Tibial artery (tissue), 4 donors: Measurements from ENCODE around the gene PAQR3.

Experiments
- DNase-seq, 2 donors: peaks; one replicate each; pipeline ENCODE4 v3.0.0-alpha.2; 2019
- H3K27ac ChIP-seq, 2 donors: fragments of 200-600 bp; sonication (generic) in 1 of 2; 1 replicate in 1 of 2; 2 replicates in 1 of 2; pipeline ENCODE4 v1.5.1; 2018 to 2019; ENCODE audit warnings: mild to moderate bottlenecking in 1 of 2
- H3K27me3 ChIP-seq, 2 donors: fragments of 200-600 bp; sonication (generic) in 1 of 2; one replicate each; pipeline versions ENCODE4 v1.5.1 to v1.6.0; 2016 to 2019
- H3K36me3 ChIP-seq, 3 donors: fragments of 200-600 bp; sonication (generic) in 2 of 3; one replicate each; pipeline ENCODE4 v1.5.1; 2016 to 2019; ENCODE audit warnings: mild to moderate bottlenecking in 2 of 3
- H3K4me1 ChIP-seq, 4 donors: fragments of 200-600 bp; sonication (generic) in 2 of 4; 1 replicate in 3 of 4; 2 replicates in 1 of 4; pipeline ENCODE4 v1.5.1; 2016 to 2019
- H3K4me3 ChIP-seq, 2 donors: fragments of 200-600 bp; sonication (generic) in 1 of 2; 1 replicate in 1 of 2; 2 replicates in 1 of 2; pipeline ENCODE4 v1.5.1; 2018 to 2019; ENCODE audit warnings: mild to moderate bottlenecking in 2 of 2
- H3K9me3 ChIP-seq, 3 donors: fragments of 200-600 bp; sonication (generic) in 1 of 3; one replicate each; pipeline ENCODE4 v1.5.1; 2016 to 2019
- intact Hi-C: fragments of 100-400 bp; cut with DNase I; formaldehyde crosslinking; loops from one replicate; pipeline ENCODE4 v1.15.0; 2023; ENCODE audit warnings: low total_unique reads
- TF ChIP-seq, protein P1 (sequence below), 2 experiments: fragments of 200-600 bp in 1 of 2; fragments of 450-650 bp in 1 of 2; IDR thresholded peaks; one replicate each; pipeline ENCODE4 v1.5.1; 2017 to 2019; ENCODE audit warnings: antibody characterized with exemption in 2 of 2, mild to moderate bottlenecking in 1 of 2, moderate library complexity in 1 of 2

PAQR3 gene

DNA sequence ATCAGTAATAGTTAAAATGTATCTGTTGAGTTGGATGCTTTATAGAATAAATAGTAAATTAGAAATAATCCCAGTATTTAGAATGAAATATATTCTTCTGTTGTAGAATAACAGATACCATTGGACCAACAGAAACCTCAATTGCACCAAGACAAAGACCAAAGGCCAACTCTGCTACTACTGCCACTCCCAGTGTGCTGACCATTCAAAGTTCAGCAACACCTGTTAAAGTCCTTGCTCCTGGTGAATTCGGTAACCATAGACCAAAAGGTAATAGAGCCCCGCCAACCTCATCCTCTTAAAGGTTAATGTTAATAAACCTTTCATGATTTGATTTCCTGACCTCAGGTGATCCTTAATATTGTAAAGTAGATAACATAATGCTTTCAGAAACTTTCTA is 73.8 kb downstream of the PAQR3 start:
- no peaks in the 10 kb centered on the region for H3K27me3 ChIP-seq
- H3K36me3 ChIP-seq = peaks cover 0 to 25% (median 10%) of the 10 kb centered on the region in 3 donors
- no peak overlapping the region for H3K4me3 ChIP-seq
- intact Hi-C loops = no loop called here
- H3K4me1 ChIP-seq = no peaks in the 10 kb centered on the region
- H3K9me3 ChIP-seq = no peaks in the 10 kb centered on the region
- H3K27ac ChIP-seq = no peak overlapping the region
- no peak for DNase-seq
- TF ChIP-seq, protein P1, sequence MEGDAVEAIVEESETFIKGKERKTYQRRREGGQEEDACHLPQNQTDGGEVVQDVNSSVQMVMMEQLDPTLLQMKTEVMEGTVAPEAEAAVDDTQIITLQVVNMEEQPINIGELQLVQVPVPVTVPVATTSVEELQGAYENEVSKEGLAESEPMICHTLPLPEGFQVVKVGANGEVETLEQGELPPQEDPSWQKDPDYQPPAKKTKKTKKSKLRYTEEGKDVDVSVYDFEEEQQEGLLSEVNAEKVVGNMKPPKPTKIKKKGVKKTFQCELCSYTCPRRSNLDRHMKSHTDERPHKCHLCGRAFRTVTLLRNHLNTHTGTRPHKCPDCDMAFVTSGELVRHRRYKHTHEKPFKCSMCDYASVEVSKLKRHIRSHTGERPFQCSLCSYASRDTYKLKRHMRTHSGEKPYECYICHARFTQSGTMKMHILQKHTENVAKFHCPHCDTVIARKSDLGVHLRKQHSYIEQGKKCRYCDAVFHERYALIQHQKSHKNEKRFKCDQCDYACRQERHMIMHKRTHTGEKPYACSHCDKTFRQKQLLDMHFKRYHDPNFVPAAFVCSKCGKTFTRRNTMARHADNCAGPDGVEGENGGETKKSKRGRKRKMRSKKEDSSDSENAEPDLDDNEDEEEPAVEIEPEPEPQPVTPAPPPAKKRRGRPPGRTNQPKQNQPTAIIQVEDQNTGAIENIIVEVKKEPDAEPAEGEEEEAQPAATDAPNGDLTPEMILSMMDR (IDR thresholded peaks at IDR 0.05) = no peak

DNA sequence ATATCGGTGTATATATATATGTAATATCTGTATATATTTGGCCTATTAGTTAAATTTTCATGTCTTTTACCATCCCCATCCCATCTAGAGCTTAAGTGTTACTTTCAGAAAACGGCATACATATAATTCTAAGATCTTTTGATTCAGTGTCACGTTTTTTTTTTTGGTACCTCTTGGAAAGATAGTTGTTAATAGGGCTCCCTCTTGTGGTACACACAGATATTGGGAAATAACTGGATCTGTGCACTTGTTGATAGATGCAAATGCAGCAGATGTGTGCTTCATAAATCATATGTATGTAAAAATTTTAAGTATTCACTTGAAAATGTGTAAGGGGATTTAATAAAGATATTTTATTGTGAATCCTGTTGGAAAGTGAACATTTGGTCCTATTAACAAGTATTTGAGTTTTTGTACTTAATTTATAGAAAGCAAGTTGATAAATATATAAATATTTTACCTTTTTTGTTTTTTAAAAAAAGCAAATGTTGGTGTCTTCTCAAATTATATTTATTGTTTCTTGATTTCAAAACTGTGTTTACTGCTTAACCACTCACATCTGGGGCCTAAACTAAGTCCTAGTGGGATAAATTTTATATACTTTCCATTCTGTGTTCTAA is 74.7 kb downstream of the PAQR3 start:
- Histone ChIP-seq H3K27me3 (no peaks in the 10 kb centered on the region), H3K27ac (no peak overlapping the region), H3K9me3 (no peaks in the 10 kb centered on the region), H3K4me3 (no peak overlapping the region), H3K4me1 (no peaks in the 10 kb centered on the region), H3K36me3 (peaks cover 0 to 22% (median 9%) of the 10 kb centered on the region in 3 donors)
- TF ChIP-seq, protein P1 (IDR thresholded peaks at IDR 0.05) = peak; percentile 70 to 79
- intact Hi-C loops = no loop called here
- DNase-seq = no peak

DNA sequence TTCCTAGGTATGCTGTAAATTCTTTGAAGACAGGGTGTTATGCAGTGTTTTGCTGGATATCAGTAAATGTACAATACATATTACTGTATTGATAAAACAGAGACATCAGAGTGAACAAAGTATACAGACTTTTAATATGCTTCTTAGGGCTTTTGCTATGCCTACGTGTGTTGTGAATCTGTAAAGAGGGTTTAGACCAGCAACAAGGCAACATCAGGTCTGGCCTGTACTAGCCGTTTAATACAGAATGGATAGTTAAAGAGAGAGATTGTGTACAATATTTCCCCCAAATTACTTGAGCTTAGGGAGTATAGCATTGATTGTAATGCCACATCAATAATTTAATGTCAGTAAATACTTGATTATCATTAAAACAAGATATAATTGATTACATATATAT is 75.2 kb downstream of the PAQR3 start:
- no peaks in the 10 kb centered on the region for H3K27me3 ChIP-seq
- H3K4me3 ChIP-seq = no peak overlapping the region
- H3K9me3 ChIP-seq = no peaks in the 10 kb centered on the region
- no peak for DNase-seq
- intact Hi-C loops = loop anchor here (2.0 kb wide), 1 partner anchor 251 kb away; no protein-coding TSS in a partner anchor
- H3K27ac ChIP-seq = no peak overlapping the region
- TF ChIP-seq, protein P1 (IDR thresholded peaks at IDR 0.05) = no peak
- peaks cover 0 to 22% (median 9%) of the 10 kb centered on the region in 3 donors for H3K36me3 ChIP-seq
- H3K4me1 ChIP-seq = no peaks in the 10 kb centered on the region

DNA sequence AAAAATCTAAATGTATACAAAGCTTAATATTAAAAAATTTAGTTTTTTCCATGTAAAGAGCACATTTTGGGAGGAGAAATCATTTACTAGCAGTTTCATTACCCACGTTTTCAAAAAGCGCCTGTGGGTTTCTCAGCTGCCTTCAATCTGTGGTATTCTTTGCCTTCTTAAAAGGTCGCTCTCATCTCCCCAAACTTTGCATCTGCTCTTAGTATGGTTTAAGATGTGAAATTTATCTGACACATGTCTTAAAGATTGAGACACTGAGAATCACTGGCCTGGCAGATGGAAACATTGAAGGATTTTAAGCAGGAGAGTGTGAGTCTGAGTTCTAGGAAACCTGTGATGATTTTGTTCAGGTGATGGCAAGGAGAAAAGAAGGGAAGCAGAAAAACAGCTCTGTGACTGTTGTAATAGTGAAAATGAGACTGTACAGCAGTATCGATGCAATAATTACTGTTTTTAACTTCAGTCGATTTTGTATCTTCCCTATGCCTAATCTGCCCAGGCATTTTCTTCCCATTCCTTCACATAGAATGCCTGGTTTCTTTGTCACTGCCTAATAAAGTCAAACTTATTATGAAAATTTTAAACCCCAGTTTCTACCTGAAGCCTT is 75.9 kb downstream of the PAQR3 start:
- Histone ChIP-seq H3K27ac (no peak overlapping the region), H3K9me3 (no peaks in the 10 kb centered on the region), H3K4me3 (no peak overlapping the region), H3K36me3 (peaks cover 0 to 19% (median 9%) of the 10 kb centered on the region in 3 donors), H3K4me1 (no peaks in the 10 kb centered on the region), H3K27me3 (no peaks in the 10 kb centered on the region)
- no peak for DNase-seq
- TF ChIP-seq, protein P1 (IDR thresholded peaks at IDR 0.05) = no peak
- intact Hi-C loops = loop anchor here (2.0 kb wide), 1 partner anchor 251 kb away; no protein-coding TSS in a partner anchor

DNA sequence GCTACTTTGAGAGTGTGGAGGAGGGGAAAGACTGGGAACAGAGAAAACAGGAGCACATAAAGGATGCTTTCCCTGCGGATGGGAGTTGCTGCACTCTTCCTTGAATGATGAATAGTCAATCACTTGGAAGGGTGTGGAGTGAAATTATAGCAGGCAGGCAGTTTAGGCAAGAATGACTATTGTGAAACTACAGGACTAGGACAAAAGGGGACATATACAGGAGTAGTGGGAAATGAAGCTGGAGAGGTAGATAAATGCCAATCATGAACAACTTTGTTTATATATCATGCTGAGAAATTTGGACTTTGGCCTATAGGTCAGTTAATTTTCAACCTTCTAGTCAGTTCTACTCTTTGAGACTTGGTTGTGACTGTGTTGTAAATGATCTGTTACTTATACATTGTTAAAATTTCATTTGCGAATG is 76.9 kb downstream of the PAQR3 start:
- TF ChIP-seq, protein P1 (IDR thresholded peaks at IDR 0.05) = no peak
- no peak overlapping the region for H3K4me3 ChIP-seq
- H3K36me3 ChIP-seq = peaks cover 0 to 8% (median 8%) of the 10 kb centered on the region in 3 donors
- no peaks in the 10 kb centered on the region for H3K27me3 ChIP-seq
- intact Hi-C loops = loop anchor here (2.0 kb wide), 1 partner anchor 250 kb away; no protein-coding TSS in a partner anchor
- no peaks in the 10 kb centered on the region for H3K9me3 ChIP-seq
- no peak overlapping the region for H3K27ac ChIP-seq
- DNase-seq = no peak
- H3K4me1 ChIP-seq = peaks cover 0 to 4% (median 0%) of the 10 kb centered on the region in 4 donors
